Fibroblast of lung (primary cell): ENCODE data around the gene SBF2.

ENCODE experiments used
- EZH2 ChIP-seq: IDR thresholded peaks from 2 replicates; pipeline ENCODE4 v1.5.1; 2012; ENCODE audit warnings: low read length, control low read depth, mild to moderate bottlenecking; ENCODE audit errors: missing control alignments
- TF ChIP-seq, protein P1 (sequence below), 2 donors: IDR thresholded peaks in 1 of 2; conservative IDR thresholded peaks in 1 of 2; 1 replicate in 1 of 2; 2 replicates in 1 of 2; pipeline ENCODE4 v1.5.1; 2011 to 2012; ENCODE audit warnings: low read length in 2 of 2, control low read depth in 1 of 2, inconsistent platforms in 1 of 2, low read depth in 1 of 2, mild to moderate bottlenecking in 1 of 2

GRCh38 chr11:10261821-10262220 is 32.2 kb downstream of the SBF2 start:
- TF ChIP-seq, protein P1, sequence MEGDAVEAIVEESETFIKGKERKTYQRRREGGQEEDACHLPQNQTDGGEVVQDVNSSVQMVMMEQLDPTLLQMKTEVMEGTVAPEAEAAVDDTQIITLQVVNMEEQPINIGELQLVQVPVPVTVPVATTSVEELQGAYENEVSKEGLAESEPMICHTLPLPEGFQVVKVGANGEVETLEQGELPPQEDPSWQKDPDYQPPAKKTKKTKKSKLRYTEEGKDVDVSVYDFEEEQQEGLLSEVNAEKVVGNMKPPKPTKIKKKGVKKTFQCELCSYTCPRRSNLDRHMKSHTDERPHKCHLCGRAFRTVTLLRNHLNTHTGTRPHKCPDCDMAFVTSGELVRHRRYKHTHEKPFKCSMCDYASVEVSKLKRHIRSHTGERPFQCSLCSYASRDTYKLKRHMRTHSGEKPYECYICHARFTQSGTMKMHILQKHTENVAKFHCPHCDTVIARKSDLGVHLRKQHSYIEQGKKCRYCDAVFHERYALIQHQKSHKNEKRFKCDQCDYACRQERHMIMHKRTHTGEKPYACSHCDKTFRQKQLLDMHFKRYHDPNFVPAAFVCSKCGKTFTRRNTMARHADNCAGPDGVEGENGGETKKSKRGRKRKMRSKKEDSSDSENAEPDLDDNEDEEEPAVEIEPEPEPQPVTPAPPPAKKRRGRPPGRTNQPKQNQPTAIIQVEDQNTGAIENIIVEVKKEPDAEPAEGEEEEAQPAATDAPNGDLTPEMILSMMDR (conservative IDR thresholded peaks at IDR 0.05 in 1 of 2, IDR thresholded peaks at IDR 0.05 in 1 of 2; ENCODE audit: low read depth in 1 of 2, low read length in 2 of 2) = no peak
- no peak for TF ChIP-seq EZH2
